ENCODE measurements around the gene XYLT1.

DNA sequence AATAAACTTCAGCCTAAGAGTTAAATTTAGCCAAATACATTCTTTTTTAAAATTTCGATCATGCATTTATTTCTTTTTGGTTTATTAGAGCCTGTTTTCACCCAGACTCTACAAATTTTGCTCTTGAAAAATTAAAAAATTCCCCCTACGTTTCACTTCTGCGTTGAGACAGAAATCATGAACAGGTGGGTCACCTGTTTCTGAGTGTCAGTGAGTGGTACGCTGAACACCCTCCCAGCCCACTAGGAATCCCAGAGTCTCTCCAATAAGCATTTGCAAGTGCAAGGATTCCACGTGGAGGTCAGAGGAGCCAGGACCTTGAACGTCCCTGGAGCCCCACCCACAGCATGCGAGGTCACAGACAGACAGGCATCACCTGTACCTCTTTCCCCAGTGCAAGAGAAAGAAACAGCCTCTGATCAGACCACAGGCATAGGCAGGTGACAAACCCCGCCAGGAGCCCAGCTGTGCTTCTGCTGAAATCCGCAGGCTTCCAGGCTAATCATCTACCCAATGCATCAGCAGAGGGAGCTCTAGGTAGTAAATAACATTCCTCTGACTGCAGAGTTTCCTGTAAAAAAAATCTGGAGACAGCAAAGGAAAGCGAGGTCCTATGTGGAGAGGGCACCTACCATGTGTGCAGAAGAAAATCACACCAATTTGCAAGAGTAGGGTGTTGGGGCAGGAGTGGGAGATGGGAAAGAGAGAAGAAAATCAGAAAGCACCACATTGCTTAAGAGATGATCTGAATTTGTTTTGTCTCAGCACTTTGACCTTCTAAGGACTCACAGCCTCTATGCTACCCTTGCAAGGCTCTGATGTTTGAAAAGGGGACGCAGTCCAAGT lies 5.9 kb upstream of the XYLT1 start:
- TF ChIP-seq POLR2AphosphoS5 (IDR thresholded peaks at IDR 0.05; ENCODE audit: low read depth, low read length) (no peak), POLR2A (IDR thresholded peaks at IDR 0.05; ENCODE audit: low read depth, low read length) (no peak), SPI1 (IDR thresholded peaks at IDR 0.05; ENCODE audit: low read depth, low read length) (peak; percentile 72), TAF1 (IDR thresholded peaks at IDR 0.05; ENCODE audit: low read depth, low read length) (no peak), PAX5 (IDR thresholded peaks at IDR 0.05; ENCODE audit: insufficient read depth, low read length, severe bottlenecking) (no peak)
